Endothelial cell of umbilical vein (primary cell): ENCODE measurements around the gene FXYD4. TPM values are rescaled to one million over a fixed set of nuclear protein-coding genes. Genes with fewer than 3 reads are reported as not detected.

Experiments
- BruUV-seq: library from RNA; stranded (reverse); fragments of 400-500 nt; replicated peaks from 2 replicates; lab custom pipeline; 2021; lab: Mats Ljungman, UMichigan
- CTCF ChIA-PET: fragments of 300-600, 350-600 bp; sonication (Branson Sonifier 250); formaldehyde crosslinking; loops from one replicate; lab custom pipeline; 2021; ENCODE audit warnings: antibody characterized with exemption, inconsistent platforms; lab: Charles Lee
- POLR2A ChIA-PET: fragments of 300-600, 350-600 bp; sonication (Branson Sonifier 250); formaldehyde crosslinking; loops from one replicate; lab custom pipeline; 2021; ENCODE audit warnings: antibody characterized with exemption, inconsistent platforms; lab: Charles Lee
- DNase-seq: peaks from one replicate; pipeline ENCODE4 v3.0.0-alpha.2; 2011; ENCODE audit warnings: low read depth, low spot score
- FAIRE-seq: peaks from 2 replicates; lab custom pipeline; 2011; peaks lifted over from hg19 to GRCh38; lab: Jason Lieb, UNC
- H2AFZ ChIP-seq: 2 replicates; pipeline ENCODE4 v1.6.0; 2012; ENCODE audit warnings: low read depth, low read length, control low read depth, inconsistent platforms
- H3K27ac ChIP-seq: 2 replicates; pipeline ENCODE4 v1.5.1; 2011; ENCODE audit warnings: low read depth, mild to moderate bottlenecking, control low read depth, low read length, moderate library complexity; ENCODE audit not compliant: insufficient read depth
- H3K27me3 ChIP-seq, 2 experiments: 2 replicates each; pipeline versions ENCODE4 v1.6.0 to v1.6.1; 2011; ENCODE audit warnings: low read length in 2 of 2, mixed read lengths in 1 of 2; ENCODE audit not compliant: control insufficient read depth in 2 of 2, insufficient read depth in 2 of 2
- H3K36me3 ChIP-seq, 2 experiments: 2 replicates in 1 of 2; 3 replicates in 1 of 2; pipeline ENCODE4 v1.5.1; 2011; ENCODE audit warnings: low read length in 2 of 2, mild to moderate bottlenecking in 1 of 2, moderate library complexity in 1 of 2; ENCODE audit not compliant: control insufficient read depth in 2 of 2, insufficient read depth in 2 of 2; ENCODE audit errors: extremely low read depth in 1 of 2
- H3K4me1 ChIP-seq: 3 replicates; pipeline ENCODE4 v1.5.1; 2011; ENCODE audit warnings: mild to moderate bottlenecking, low read length; ENCODE audit not compliant: control insufficient read depth, insufficient read depth; ENCODE audit errors: extremely low read depth
- H3K4me2 ChIP-seq: 2 replicates; pipeline ENCODE4 v1.6.1; 2011; ENCODE audit warnings: low read length, control low read depth, mixed read lengths; ENCODE audit not compliant: insufficient read depth
- H3K4me3 ChIP-seq, 3 experiments: fragments of 200-600 bp in 1 of 3; sonication (generic), shearing (Covaris generic) in 1 of 3; replicated peaks in 1 of 3; 2 replicates each; pipeline ENCODE4 v1.5.1; 2011 to 2016; ENCODE audit warnings: control low read depth in 3 of 3, low read length in 3 of 3, mild to moderate bottlenecking in 2 of 3, inconsistent platforms in 1 of 3, low read depth in 1 of 3, moderate library complexity in 1 of 3; ENCODE audit not compliant: insufficient read depth in 1 of 3
- H3K79me2 ChIP-seq: 2 replicates; pipeline ENCODE4 v1.6.0; 2012; ENCODE audit warnings: low read length, inconsistent platforms; ENCODE audit not compliant: control insufficient read depth, insufficient read depth
- H3K9ac ChIP-seq: replicated peaks from 2 replicates; pipeline ENCODE3; 2011; ENCODE audit warnings: low read length, control low read depth; ENCODE audit not compliant: insufficient read depth; ENCODE audit errors: extremely low read depth
- H3K9me1 ChIP-seq: replicated peaks from 3 replicates; pipeline ENCODE4 v1.6.0; 2011; ENCODE audit warnings: mild to moderate bottlenecking, low read length; ENCODE audit not compliant: control insufficient read depth, insufficient read depth; ENCODE audit errors: extremely low read depth
- H3K9me3 ChIP-seq: replicated peaks from 2 replicates; pipeline ENCODE4 v1.5.1; 2012; ENCODE audit warnings: low read length, inconsistent platforms; ENCODE audit not compliant: control insufficient read depth, insufficient read depth
- H4K20me1 ChIP-seq: replicated peaks from 2 replicates; pipeline ENCODE3; 2011; ENCODE audit warnings: mild to moderate bottlenecking, low read length; ENCODE audit not compliant: control insufficient read depth, insufficient read depth; ENCODE audit errors: extremely low read depth
- CTCF ChIP-seq, 2 donors: IDR thresholded peaks; 1 replicate in 1 of 2; 2 replicates in 1 of 2; pipeline ENCODE4 v1.5.1; 2011; ENCODE audit warnings: low read length in 2 of 2, mild to moderate bottlenecking in 2 of 2, moderate library complexity in 2 of 2, control low read depth in 1 of 2, inconsistent platforms in 1 of 2, low read depth in 1 of 2; ENCODE audit not compliant: insufficient read depth in 1 of 2; ENCODE audit errors: extremely low read depth in 1 of 2
- FOS ChIP-seq: IDR thresholded peaks from 2 replicates; pipeline ENCODE4 v1.6.1; 2011; ENCODE audit warnings: mild to moderate bottlenecking, low read length, moderate library complexity, borderline replicate concordance; ENCODE audit not compliant: insufficient read depth
- GATA2 ChIP-seq: IDR thresholded peaks from 2 replicates; pipeline ENCODE4 v1.7.0; 2011; ENCODE audit warnings: low read depth, mild to moderate bottlenecking, moderate library complexity, mixed read lengths, low read length; ENCODE audit not compliant: insufficient read length, insufficient read depth
- JUN ChIP-seq: IDR thresholded peaks from 2 replicates; pipeline ENCODE4 v1.6.1; 2011; ENCODE audit warnings: borderline replicate concordance, low read depth; ENCODE audit not compliant: insufficient read length, insufficient read depth
- MYC ChIP-seq: IDR thresholded peaks from one replicate; pipeline ENCODE4 v1.6.1; 2011; ENCODE audit warnings: mild to moderate bottlenecking, low read depth, low read length
- dilution Hi-C: fragments of 300-500 bp; cut with MboI; formaldehyde crosslinking; loops from one replicate; pipeline ENCODE4 v1.15.0; 2019; ENCODE audit warnings: low sequenced_read_pairs; ENCODE audit not compliant: extremely low pct_ligation_motif_present
- intact Hi-C: fragments of 100-400 bp; cut with micrococcal nuclease; formaldehyde crosslinking; loops from one replicate; pipeline ENCODE4 v1.10.0; 2022
- polyA plus RNA-seq, 4 experiments: library from polyadenylated mRNA; depleted of rRNA in 3 of 4; stranded (reverse) in 3 of 4; unstranded in 1 of 4; fragments of >200 nt; gene quantifications; 2 replicates each; pipeline versions ENCODE4 v1.2.1 to v1.2.3, GENCODE V29; 2011 to 2012; ENCODE audit warnings: missing spikeins in 1 of 4
- total RNA-seq: library from RNA; stranded (reverse); gene quantifications from 2 replicates; pipeline ENCODE4 v1.2.3, GENCODE V29; 2021
- TF ChIP-seq, protein P1 (sequence below): IDR thresholded peaks from 2 replicates; pipeline ENCODE4 v1.6.1; 2011; ENCODE audit not compliant: insufficient read depth, insufficient read length

Gene FXYD4
- total and polyA plus RNA-seq, 2 donors (not counting 3 experiments of a cell fraction or from before 2014, with no cell fraction given), result not detected

- Histone ChIP-seq H3K4me1 (no peaks in the 10 kb centered on the region), H3K9ac (no peak overlapping the region), H2AFZ (no peak overlapping the region), H3K27me3 (no peaks in the 10 kb centered on the region), H3K4me3 (no peak overlapping the region), H3K9me3 (no peaks in the 10 kb centered on the region), H3K9me1 (no peaks in the 10 kb centered on the region), H3K79me2 (no peaks in the 10 kb centered on the region), H3K27ac (no peak overlapping the region), H4K20me1 (no peaks in the 10 kb centered on the region), H3K4me2 (no peak overlapping the region), H3K36me3 (no peaks in the 10 kb centered on the region)
- no peak for TF ChIP-seq GATA2
- no peak for TF ChIP-seq FOS
- TF ChIP-seq MYC, result no peak
- no peak for TF ChIP-seq CTCF (IDR thresholded peaks at IDR 0.05; ENCODE audit: extremely low read depth in 1 of 2, insufficient read depth in 1 of 2, low read depth in 1 of 2, low read length in 2 of 2)
- TF ChIP-seq JUN, result no peak
- TF ChIP-seq, protein P1, sequence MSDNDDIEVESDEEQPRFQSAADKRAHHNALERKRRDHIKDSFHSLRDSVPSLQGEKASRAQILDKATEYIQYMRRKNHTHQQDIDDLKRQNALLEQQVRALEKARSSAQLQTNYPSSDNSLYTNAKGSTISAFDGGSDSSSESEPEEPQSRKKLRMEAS, result no peak
- dilution Hi-C loops (no loop called here), intact Hi-C loops (no loop called here)
- CTCF ChIA-PET, result no interaction called here
- FAIRE-seq (no peak), DNase-seq (no peak)
- POLR2A ChIA-PET, result no interaction called here
- BruUV-seq, result no TSS peak
Observed at GRCh38 chr10:43360086-43360485, 11.3 kb upstream of the FXYD4 start.
